Activated CD8-positive, alpha-beta T cell treated with anti-CD3 and anti-CD28 coated beads for 36 hours (primary cell): ENCODE data around the gene LLGL2. TPM values are rescaled to one million over a fixed set of nuclear protein-coding genes. Genes with fewer than 3 reads are reported as not detected.

Source experiments
- ATAC-seq: fragments of 200-7000 bp; cut with Tn5 transposase; one replicate; pipeline ENCODE4 v1.10.0; 2021; ENCODE audit warnings: mild to moderate bottlenecking, moderate library complexity
- CTCF ChIA-PET: fragments of 350-600 bp; sonication (Branson Sonifier 250); formaldehyde crosslinking; loops from one replicate; lab custom pipeline; 2021; ENCODE audit warnings: antibody characterized with exemption; lab: Charles Lee
- POLR2A ChIA-PET: fragments of 350-600 bp; sonication (Branson Sonifier 250); formaldehyde crosslinking; loops from one replicate; lab custom pipeline; 2021; ENCODE audit warnings: antibody characterized with exemption; lab: Charles Lee
- DNase-seq: peaks from one replicate; pipeline ENCODE4 v3.0.0-alpha.2; 2020
- H3K27ac Mint-ChIP-seq: one replicate; pipeline ENCODE4 v1.8.0; 2021; ENCODE audit warnings: mild to moderate bottlenecking, mixed read lengths
- H3K27me3 Mint-ChIP-seq: one replicate; pipeline ENCODE4 v1.8.0; 2021; ENCODE audit warnings: mixed read lengths
- H3K36me3 Mint-ChIP-seq: one replicate; pipeline ENCODE4 v1.8.0; 2021; ENCODE audit warnings: low read depth, mixed read lengths
- H3K4me1 Mint-ChIP-seq: one replicate; pipeline ENCODE4 v1.8.0; 2021; ENCODE audit warnings: low read depth, mixed read lengths
- H3K4me3 Mint-ChIP-seq: one replicate; pipeline ENCODE4 v1.8.0; 2021; ENCODE audit warnings: mild to moderate bottlenecking, moderate library complexity, mixed read lengths
- H3K9me3 Mint-ChIP-seq: one replicate; pipeline ENCODE4 v1.8.0; 2021; ENCODE audit warnings: mixed read lengths
- CTCF ChIP-seq: fragments of 200-600 bp; IDR thresholded peaks from one replicate; pipeline ENCODE4 v1.8.0; 2022; ENCODE audit warnings: antibody characterized with exemption, mild to moderate bottlenecking
- intact Hi-C: fragments of 100-400 bp; cut with micrococcal nuclease; formaldehyde crosslinking; loops from one replicate; pipeline ENCODE4 v1.10.0; 2022
- total RNA-seq, 2 experiments: library from RNA; stranded (reverse); gene quantifications; one replicate each; pipeline ENCODE4 v1.2.3, GENCODE V29; 2021

LLGL2 gene
- total RNA-seq, 2 experiments from 2014 or later: 7.2 to 7.4 TPM

GRCh38 chr17:75594499-75595283, 69.2 kb downstream of the LLGL2 start:
- POLR2A ChIA-PET: no interaction called here

GRCh38 chr17:75595284-75595919, 69.9 kb downstream of the LLGL2 start:
- intact Hi-C loops: no loop called here
- ATAC-seq: no peak
- no peak for DNase-seq
- H3K9me3 Mint-ChIP-seq: no peaks in the 10 kb centered on the region
- H3K27ac Mint-ChIP-seq: no peak overlapping the region
- ChIA-PET POLR2A (no interaction called here), CTCF (no interaction called here)
- no peaks in the 10 kb centered on the region for H3K27me3 Mint-ChIP-seq
- no peaks in the 10 kb centered on the region for H3K36me3 Mint-ChIP-seq
- no peaks in the 10 kb centered on the region for H3K4me1 Mint-ChIP-seq
- no peak for TF ChIP-seq CTCF
- H3K4me3 Mint-ChIP-seq: no peak overlapping the region

More at GRCh38 chr17:75594499-75595283, 69.2 kb downstream of the LLGL2 start:
- CTCF ChIA-PET: no interaction called here
- Mint-ChIP-seq H3K9me3 (no peaks in the 10 kb centered on the region), H3K27ac (no peak overlapping the region), H3K4me1 (no peaks in the 10 kb centered on the region), H3K27me3 (no peaks in the 10 kb centered on the region), H3K36me3 (no peaks in the 10 kb centered on the region), H3K4me3 (no peak overlapping the region)
- no peak for TF ChIP-seq CTCF
- DNase-seq (no peak), ATAC-seq (no peak)
- intact Hi-C loops: no loop called here

DNA sequence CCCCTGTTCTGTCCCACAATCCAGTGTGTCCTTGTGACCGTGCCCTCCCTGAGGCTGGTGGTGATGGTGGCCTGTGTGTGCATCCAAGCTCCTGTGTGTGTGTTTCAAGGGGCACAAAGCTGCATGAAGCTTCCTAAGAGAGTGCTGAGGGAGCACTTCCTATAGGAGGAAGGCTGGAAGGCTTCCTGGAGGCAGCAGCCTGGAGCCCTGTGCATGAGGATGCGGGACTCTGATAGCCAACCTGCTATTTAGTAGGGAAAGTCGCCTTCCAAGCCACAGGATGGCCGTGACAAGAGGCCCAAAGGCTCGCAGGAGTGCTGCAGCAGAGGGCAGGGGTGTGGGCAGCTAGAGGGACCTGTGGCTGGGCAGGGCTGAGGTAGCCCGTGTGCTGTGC, 70.4 kb downstream of the LLGL2 start:
- Mint-ChIP-seq H3K4me3 (no peak overlapping the region), H3K4me1 (no peaks in the 10 kb centered on the region), H3K27me3 (no peaks in the 10 kb centered on the region), H3K27ac (no peak overlapping the region), H3K36me3 (no peaks in the 10 kb centered on the region), H3K9me3 (no peaks in the 10 kb centered on the region)
- TF ChIP-seq CTCF: no peak
- POLR2A ChIA-PET: no interaction called here
- DNase-seq: no peak
- intact Hi-C loops: no loop called here
- CTCF ChIA-PET: interaction anchor here (1.0 kb wide), 1 partner anchor 158 kb away, joined by 3 read pairs; no protein-coding TSS in a partner anchor
- no peak for ATAC-seq

GRCh38 chr17:75596320-75597087, 71.0 kb downstream of the LLGL2 start:
- Mint-ChIP-seq H3K27me3 (no peaks in the 10 kb centered on the region), H3K4me1 (no peaks in the 10 kb centered on the region), H3K27ac (no peak overlapping the region), H3K4me3 (no peak overlapping the region), H3K9me3 (no peaks in the 10 kb centered on the region), H3K36me3 (no peaks in the 10 kb centered on the region)
- DNase-seq (no peak), ATAC-seq (no peak)
- TF ChIP-seq CTCF: no peak
- ChIA-PET POLR2A (no interaction called here), CTCF (interaction anchor here (1.0 to 1.4 kb wide), 2 partner anchors 157 kb away, joined by 3 read pairs; no protein-coding TSS in a partner anchor)
- intact Hi-C loops: no loop called here
